Measurements from ENCODE around the gene SLC25A6.

DNA sequence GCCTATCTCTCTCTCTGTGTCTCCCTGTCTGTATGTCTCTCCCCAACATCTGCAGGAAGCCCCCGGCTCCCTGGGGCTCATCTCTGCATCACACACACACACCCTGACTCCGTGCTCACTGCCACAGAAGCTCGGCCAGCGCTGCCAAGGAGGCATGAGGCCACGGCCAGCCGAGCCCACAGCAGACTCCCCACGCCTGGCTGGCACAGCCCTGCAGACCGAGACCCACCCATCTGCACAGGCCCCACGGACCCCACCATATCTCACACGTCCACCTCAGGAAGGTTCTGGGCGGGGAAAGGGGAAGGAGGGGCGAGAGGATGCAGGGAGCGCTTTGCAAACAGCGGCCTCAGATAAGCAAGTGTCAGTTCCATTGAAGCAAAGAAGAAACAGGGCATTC, 28.5 kb upstream of the SLC25A6 start:
- TF ChIP-seq, protein P1, sequence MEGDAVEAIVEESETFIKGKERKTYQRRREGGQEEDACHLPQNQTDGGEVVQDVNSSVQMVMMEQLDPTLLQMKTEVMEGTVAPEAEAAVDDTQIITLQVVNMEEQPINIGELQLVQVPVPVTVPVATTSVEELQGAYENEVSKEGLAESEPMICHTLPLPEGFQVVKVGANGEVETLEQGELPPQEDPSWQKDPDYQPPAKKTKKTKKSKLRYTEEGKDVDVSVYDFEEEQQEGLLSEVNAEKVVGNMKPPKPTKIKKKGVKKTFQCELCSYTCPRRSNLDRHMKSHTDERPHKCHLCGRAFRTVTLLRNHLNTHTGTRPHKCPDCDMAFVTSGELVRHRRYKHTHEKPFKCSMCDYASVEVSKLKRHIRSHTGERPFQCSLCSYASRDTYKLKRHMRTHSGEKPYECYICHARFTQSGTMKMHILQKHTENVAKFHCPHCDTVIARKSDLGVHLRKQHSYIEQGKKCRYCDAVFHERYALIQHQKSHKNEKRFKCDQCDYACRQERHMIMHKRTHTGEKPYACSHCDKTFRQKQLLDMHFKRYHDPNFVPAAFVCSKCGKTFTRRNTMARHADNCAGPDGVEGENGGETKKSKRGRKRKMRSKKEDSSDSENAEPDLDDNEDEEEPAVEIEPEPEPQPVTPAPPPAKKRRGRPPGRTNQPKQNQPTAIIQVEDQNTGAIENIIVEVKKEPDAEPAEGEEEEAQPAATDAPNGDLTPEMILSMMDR (IDR thresholded peaks at IDR 0.05), result no peak
- no peak for TF ChIP-seq POLR2A (IDR thresholded peaks at IDR 0.05)

All from right lobe of liver (tissue), 4 donors.